ENCODE data around the gene IQGAP3. TPM values are rescaled to one million over a fixed set of nuclear protein-coding genes. Genes with fewer than 3 reads are reported as not detected.

Gene IQGAP3
- total RNA-seq, 1 experiment from 2014 or later: 48.3 TPM

GRCh38 chr1:156516821-156517220 lies 55.5 kb downstream of the IQGAP3 start:
- no peak overlapping the region for H3K4me3 Mint-ChIP-seq (ENCODE audit: unreplicated experiment)
- no TSS peak for BruUV-seq (replicated peaks)
- H3K27me3 Mint-ChIP-seq (ENCODE audit: insufficient read depth, unreplicated experiment): no peaks in the 10 kb centered on the region
- no peaks in the 10 kb centered on the region for H3K36me3 Mint-ChIP-seq (ENCODE audit: insufficient read depth, unreplicated experiment)
- CTCF ChIA-PET: interaction anchor here (0.5 to 2.0 kb wide), 16 partner anchors 9 to 174 kb away, joined by 3 to 8 read pairs (median 4); no protein-coding TSS in a partner anchor
- POLR2A ChIA-PET: interaction anchor here (0.6 to 6.3 kb wide), 9 partner anchors 9 to 62 kb away, joined by 3 to 87 read pairs (median 5); partner anchors contain the start of gene MEF2D
- no peak overlapping the region for H3K27ac Mint-ChIP-seq (ENCODE audit: low read depth, unreplicated experiment)
- peaks cover 23% of the 10 kb centered on the region for H3K4me1 Mint-ChIP-seq (ENCODE audit: insufficient read depth, unreplicated experiment)
- no peaks in the 10 kb centered on the region for H3K9me3 Mint-ChIP-seq (ENCODE audit: unreplicated experiment)
- intact Hi-C loops (cut with micrococcal nuclease): no loop called here
- no peak for TF ChIP-seq CTCF (IDR thresholded peaks at IDR 0.05; ENCODE audit: unreplicated experiment)
- no peak for DNase-seq (ENCODE audit: unreplicated experiment)

GRCh38 chr1:156515956-156516355 lies 56.4 kb downstream of the IQGAP3 start:
- TF ChIP-seq CTCF (IDR thresholded peaks at IDR 0.05; ENCODE audit: unreplicated experiment): no peak
- H3K4me1 Mint-ChIP-seq (ENCODE audit: insufficient read depth, unreplicated experiment): peaks cover 32% of the 10 kb centered on the region
- POLR2A ChIA-PET: interaction anchor here (0.6 to 8.8 kb wide), 6 partner anchors 8 to 55 kb away, joined by 3 to 197 read pairs (median 5); partner anchors contain the start of gene MEF2D
- CTCF ChIA-PET: interaction anchor here (0.7 to 2.0 kb wide), 7 partner anchors 10 to 163 kb away, joined by 3 to 5 read pairs (median 3); no protein-coding TSS in a partner anchor
- no peak overlapping the region for H3K4me3 Mint-ChIP-seq (ENCODE audit: unreplicated experiment)
- H3K9me3 Mint-ChIP-seq (ENCODE audit: unreplicated experiment): no peaks in the 10 kb centered on the region
- no peaks in the 10 kb centered on the region for H3K36me3 Mint-ChIP-seq (ENCODE audit: insufficient read depth, unreplicated experiment)
- no peaks in the 10 kb centered on the region for H3K27me3 Mint-ChIP-seq (ENCODE audit: insufficient read depth, unreplicated experiment)
- BruUV-seq (replicated peaks): no TSS peak
- no peak overlapping the region for H3K27ac Mint-ChIP-seq (ENCODE audit: low read depth, unreplicated experiment)
- no peak for DNase-seq (ENCODE audit: unreplicated experiment)
- intact Hi-C loops (cut with micrococcal nuclease): no loop called here

GRCh38 chr1:156513185-156513584 lies 59.2 kb downstream of the IQGAP3 start:
- ChIA-PET CTCF (interaction anchor here (0.7 to 1.1 kb wide), 3 partner anchors 12 to 99 kb away, joined by 3 to 4 read pairs (median 3); no protein-coding TSS in a partner anchor), POLR2A (interaction anchor here (1.6 to 8.8 kb wide), 3 partner anchors 8 to 55 kb away, joined by 5 to 197 read pairs (median 33); partner anchors contain the start of gene MEF2D)
- Mint-ChIP-seq H3K4me3 (ENCODE audit: unreplicated experiment) (no peak overlapping the region), H3K9me3 (ENCODE audit: unreplicated experiment) (no peaks in the 10 kb centered on the region), H3K27ac (ENCODE audit: low read depth, unreplicated experiment) (no peak overlapping the region), H3K27me3 (ENCODE audit: insufficient read depth, unreplicated experiment) (no peaks in the 10 kb centered on the region), H3K4me1 (ENCODE audit: insufficient read depth, unreplicated experiment) (peaks cover 56% of the 10 kb centered on the region), H3K36me3 (ENCODE audit: insufficient read depth, unreplicated experiment) (peaks cover 7% of the 10 kb centered on the region)
- TF ChIP-seq CTCF (IDR thresholded peaks at IDR 0.05; ENCODE audit: unreplicated experiment): no peak
- no peak for DNase-seq (ENCODE audit: unreplicated experiment)
- intact Hi-C loops (cut with micrococcal nuclease): no loop called here
- BruUV-seq (replicated peaks): no TSS peak

GRCh38 chr1:156511644-156512043 lies 60.7 kb downstream of the IQGAP3 start:
- H3K9me3 Mint-ChIP-seq (ENCODE audit: unreplicated experiment): no peaks in the 10 kb centered on the region
- intact Hi-C loops (cut with micrococcal nuclease): no loop called here
- no TSS peak for BruUV-seq (replicated peaks)

More at GRCh38 chr1:156511644-156512043, 60.7 kb downstream of the IQGAP3 start:
- Mint-ChIP-seq H3K4me3 (ENCODE audit: unreplicated experiment) (peak overlapping the region; percentile 42), H3K4me1 (ENCODE audit: insufficient read depth, unreplicated experiment) (peaks cover 49% of the 10 kb centered on the region), H3K36me3 (ENCODE audit: insufficient read depth, unreplicated experiment) (peaks cover 7% of the 10 kb centered on the region), H3K27me3 (ENCODE audit: insufficient read depth, unreplicated experiment) (no peaks in the 10 kb centered on the region), H3K27ac (ENCODE audit: low read depth, unreplicated experiment) (peak overlapping the region; percentile 77)
- no peak for TF ChIP-seq CTCF (IDR thresholded peaks at IDR 0.05; ENCODE audit: unreplicated experiment)
- CTCF ChIA-PET: interaction anchor here (0.6 to 3.8 kb wide), 5 partner anchors 10 to 67 kb away, joined by 3 to 24 read pairs (median 3); partner anchors contain the start of gene MEF2D
- POLR2A ChIA-PET: interaction anchor here (0.7 to 8.8 kb wide), 12 partner anchors 9 to 149 kb away, joined by 3 to 197 read pairs (median 11); partner anchors contain the start of genes MEF2D and NAXE
- DNase-seq (ENCODE audit: unreplicated experiment): peak; percentile 97

Measured in MCF 10A (cell line).